Measurements from ENCODE around the gene CYP4Z1.

GRCh38 chr1:47164552-47164951 lies 97.5 kb downstream of the CYP4Z1 start:
- TF ChIP-seq POLR2A (IDR thresholded peaks at IDR 0.05) (no peak), CTCF (IDR thresholded peaks at IDR 0.05) (no peak)
